GM23338 (cell line): ENCODE results near the gene ECT2. TPM values are rescaled to one million over a fixed set of nuclear protein-coding genes. Genes with fewer than 3 reads are reported as not detected.
A peak's percentile ranks its signal among the peaks of the same experiment; 100 is the strongest.

Experiments used
- CREB1 ChIP-seq: fragments of 250-450 bp; sonication (Bioruptor Pico); IDR thresholded peaks from 2 replicates; pipeline ENCODE4 v1.5.0; 2020; ENCODE audit warnings: low read depth, mild to moderate bottlenecking, moderate library complexity
- CTCF ChIP-seq, 2 experiments: fragments of 200-600 bp in 1 of 2; sonication (generic) in 1 of 2; conservative IDR thresholded peaks; 2 replicates each; pipeline versions ENCODE4 v1.5.1 to v1.6.1; 2016 to 2017; ENCODE audit warnings: antibody characterized with exemption in 2 of 2, low read depth in 2 of 2, mild to moderate bottlenecking in 2 of 2, moderate library complexity in 1 of 2
- EZH2 ChIP-seq: fragments of 200-600 bp; sonication (generic); IDR thresholded peaks from one replicate; pipeline ENCODE4 v1.8.0; 2017; ENCODE audit warnings: antibody characterized with exemption, mild to moderate bottlenecking, low read depth; ENCODE audit not compliant: unreplicated experiment
- EZH2phosphoT487 ChIP-seq: fragments of 200-600 bp; sonication (generic); IDR thresholded peaks from one replicate; pipeline ENCODE4 v1.8.1; 2018; ENCODE audit warnings: antibody characterized with exemption; ENCODE audit not compliant: unreplicated experiment
- JUNB ChIP-seq: IDR thresholded peaks from one replicate; pipeline ENCODE4 v1.6.1; 2016; ENCODE audit warnings: antibody characterized with exemption; ENCODE audit not compliant: unreplicated experiment
- NANOG ChIP-seq: IDR thresholded peaks from 2 replicates; pipeline ENCODE4 v1.6.1; 2016; ENCODE audit warnings: antibody characterized with exemption, borderline replicate concordance
- REST ChIP-seq: IDR thresholded peaks from one replicate; pipeline ENCODE4 v1.6.1; 2018; ENCODE audit warnings: antibody characterized with exemption; ENCODE audit not compliant: unreplicated experiment
- ZNF331 ChIP-seq: fragments of 250-450 bp; sonication (Bioruptor Pico); IDR thresholded peaks from 2 replicates; pipeline ENCODE4 v1.5.0; 2020; ENCODE audit warnings: low read depth, mild to moderate bottlenecking, moderate library complexity
- ZNF462 ChIP-seq: fragments of 250-450 bp; sonication (Bioruptor Pico); IDR thresholded peaks from 2 replicates; pipeline ENCODE4 v1.5.0; 2020; ENCODE audit warnings: mild to moderate bottlenecking, moderate library complexity
- polyA plus RNA-seq: library from polyadenylated mRNA; unstranded; fragments of >200 nt; fragmentation: Nextera tagmentation; extraction: Ambion mirVana; gene quantifications from 2 replicates; pipeline ENCODE4 v1.2.1, GENCODE V29; 2016
- total RNA-seq: library from RNA; depleted of rRNA; stranded (reverse); fragments of >200 nt; shearing (Covaris generic); gene quantifications from 2 replicates; pipeline ENCODE4 v1.2.3, GENCODE V29; 2014

ECT2 gene
- total and polyA plus RNA-seq, 2 experiments from 2014 or later, result 102 to 111 TPM

GRCh38 chr3:172710664-172711453 lies 39.7 kb upstream of the ECT2 start, which contains the start of gene NCEH1 (continued):
- TF ChIP-seq ZNF462 (CRISPR knock-in tag) (no peak), EZH2 (no peak), REST (no peak), NANOG (no peak), ZNF331 (CRISPR knock-in tag) (no peak), EZH2phosphoT487 (no peak), CREB1 (no peak), CTCF (conservative IDR thresholded peaks at IDR 0.05; ENCODE audit: low read depth in 2 of 2) (peak; percentile 71 to 92), JUNB (no peak)
